IPS DF 6.9 (cell line): ENCODE results near the gene SIDT2.
A peak's percentile ranks its signal among the peaks of the same experiment; 100 is the strongest.

Experiments used
- DNase-seq: peaks from one replicate; pipeline ENCODE4 v3.0.0-alpha.2; 2013; ENCODE audit warnings: low read depth, low spot score
- H3K27ac ChIP-seq: one replicate; pipeline ENCODE4 v1.5.1; 2013; ENCODE audit warnings: low read length, control low read depth
- H3K27me3 ChIP-seq: 2 replicates; pipeline ENCODE4 v1.6.1; 2013; ENCODE audit warnings: mild to moderate bottlenecking, low read length; ENCODE audit not compliant: control insufficient read depth, insufficient read depth
- H3K36me3 ChIP-seq: 2 replicates; pipeline ENCODE4 v1.6.1; 2013; ENCODE audit warnings: low read length; ENCODE audit not compliant: control insufficient read depth, insufficient read depth
- H3K4me1 ChIP-seq: 2 replicates; pipeline ENCODE4 v1.6.1; 2013; ENCODE audit warnings: low read length; ENCODE audit not compliant: control insufficient read depth, insufficient read depth
- H3K4me3 ChIP-seq: 2 replicates; pipeline ENCODE4 v1.5.1; 2013; ENCODE audit warnings: mild to moderate bottlenecking, low read length
- H3K9me3 ChIP-seq: 2 replicates; pipeline ENCODE4 v1.6.1; 2013; ENCODE audit warnings: low read length, inconsistent platforms; ENCODE audit not compliant: control insufficient read depth, insufficient read depth
- WGBS: extraction: QIAGEN DNeasy Blood & Tissue Kit; methylation state at CpG from one replicate; pipeline ENCODE4 v1.1.7; 2013; ENCODE audit warnings: mixed read lengths, missing lambda C conversion rate; ENCODE audit not compliant: insufficient read length, insufficient coverage; 5-methylcytosine and 5-hydroxymethylcytosine counted together

Gene SIDT2

GRCh38 chr11:117171404-117172061 is 7.0 kb upstream of the SIDT2 start:
- no peaks in the 10 kb centered on the region for H3K9me3 ChIP-seq
- no CpG with 5 or more reads among the region's 14 CpGs for WGBS
- no peak overlapping the region for H3K27ac ChIP-seq
- H3K27me3 ChIP-seq: no peaks in the 10 kb centered on the region
- no peak overlapping the region for H3K4me3 ChIP-seq
- no peak for DNase-seq
- H3K4me1 ChIP-seq: no peaks in the 10 kb centered on the region
- H3K36me3 ChIP-seq: peaks cover 7% of the 10 kb centered on the region; the same call in 1 of the 2 replicates

DNA sequence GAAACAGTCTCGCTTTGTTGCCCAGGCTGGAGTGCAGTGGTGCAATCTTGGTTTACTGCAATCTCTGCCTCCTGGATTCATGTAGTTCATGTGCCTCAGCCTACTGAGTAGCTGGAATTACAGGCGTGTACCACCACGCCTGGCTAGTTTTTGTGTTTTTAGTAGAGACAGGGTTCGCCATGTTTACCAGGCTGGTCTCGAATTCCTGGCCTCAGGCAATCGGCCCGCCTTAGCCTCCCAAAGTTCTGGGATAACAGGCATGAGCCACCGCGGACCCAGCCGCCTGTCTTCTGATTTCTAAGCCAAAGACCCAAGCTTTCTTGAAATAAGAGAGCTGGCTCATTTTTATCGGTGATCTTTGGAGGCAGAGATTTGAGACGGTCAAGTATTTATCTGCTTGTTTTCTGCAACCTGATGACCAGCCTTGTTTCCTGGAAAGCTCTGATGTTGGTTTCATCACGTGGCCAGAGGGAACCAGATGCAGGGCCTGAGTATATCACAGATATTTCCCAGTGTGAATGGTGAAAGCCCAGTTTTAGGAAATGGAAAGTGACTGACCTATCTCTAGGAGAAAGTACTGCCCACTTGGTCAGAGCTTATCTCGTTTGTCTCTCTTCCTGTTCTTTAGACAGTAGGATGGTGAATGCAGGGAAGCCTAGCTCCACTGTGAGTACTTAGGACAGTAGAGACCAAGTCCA is 5.7 kb upstream of the SIDT2 start:
- H3K9me3 ChIP-seq: no peaks in the 10 kb centered on the region
- peaks cover 3% of the 10 kb centered on the region; the same call in 1 of the 2 replicates for H3K36me3 ChIP-seq
- no peak overlapping the region for H3K27ac ChIP-seq
- no peaks in the 10 kb centered on the region for H3K4me1 ChIP-seq
- no peaks in the 10 kb centered on the region for H3K27me3 ChIP-seq
- DNase-seq: no peak
- WGBS: no CpG with 5 or more reads among the region's 14 CpGs
- no peak overlapping the region for H3K4me3 ChIP-seq

DNA sequence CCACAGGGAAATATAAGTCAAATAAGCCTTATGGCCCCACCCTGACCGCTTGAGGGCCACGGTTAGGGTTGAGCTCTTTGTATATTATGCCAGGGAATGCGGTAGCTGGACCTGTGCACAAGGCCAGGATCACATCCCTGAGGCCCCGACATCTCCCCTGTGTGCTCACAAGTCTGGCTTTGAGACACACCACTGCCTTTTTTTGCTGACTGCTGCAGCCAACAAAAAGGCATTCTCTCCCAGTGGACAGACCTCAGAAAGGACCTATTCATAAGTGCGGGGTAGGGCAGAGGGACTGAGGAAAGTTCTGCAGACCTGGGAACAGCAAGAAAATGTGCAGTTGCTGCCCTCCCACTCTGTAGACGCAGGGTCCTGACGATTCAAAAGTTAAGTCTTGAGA is 3.4 kb upstream of the SIDT2 start:
- H3K4me3 ChIP-seq: no peak overlapping the region
- H3K27me3 ChIP-seq: no peaks in the 10 kb centered on the region
- peaks cover 3% of the 10 kb centered on the region; the same call in 1 of the 2 replicates for H3K36me3 ChIP-seq
- no peak for DNase-seq
- no peaks in the 10 kb centered on the region for H3K9me3 ChIP-seq
- no CpG with 5 or more reads among the region's 7 CpGs for WGBS
- H3K27ac ChIP-seq: no peak overlapping the region
- peaks cover 3% of the 10 kb centered on the region; the same call in 1 of the 2 replicates for H3K4me1 ChIP-seq

DNA sequence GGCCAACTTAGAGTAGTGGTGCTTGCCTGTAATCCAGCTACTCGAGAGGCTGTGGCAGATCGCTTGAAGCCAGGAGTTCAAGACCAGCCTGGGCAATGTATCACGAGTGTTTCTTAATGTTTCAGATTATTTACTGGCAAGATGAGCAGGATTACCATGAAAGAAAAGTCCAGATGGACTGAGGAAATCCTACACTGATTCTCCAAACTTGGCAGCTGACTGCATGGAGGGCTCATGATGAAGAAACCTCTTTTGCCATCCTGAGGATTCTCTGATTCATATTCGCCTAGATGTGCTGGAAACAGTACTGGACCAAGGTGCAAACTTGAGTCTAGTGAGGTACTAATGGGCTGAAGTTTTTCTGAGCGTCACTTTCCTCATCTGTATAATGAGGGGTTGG is 2.8 kb upstream of the SIDT2 start:
- Histone ChIP-seq H3K27me3 (no peaks in the 10 kb centered on the region), H3K27ac (no peak overlapping the region), H3K36me3 (peaks cover 3% of the 10 kb centered on the region; the same call in 1 of the 2 replicates), H3K9me3 (no peaks in the 10 kb centered on the region), H3K4me3 (no peak overlapping the region), H3K4me1 (peaks cover 3% of the 10 kb centered on the region; the same call in 1 of the 2 replicates)
- WGBS: no CpG with 5 or more reads among the region's 5 CpGs
- DNase-seq: no peak

GRCh38 chr11:117176186-117176585 is 2.4 kb upstream of the SIDT2 start:
- Histone ChIP-seq H3K4me1 (peaks cover 5% of the 10 kb centered on the region; the same call in 1 of the 2 replicates), H3K27me3 (no peaks in the 10 kb centered on the region), H3K27ac (no peak overlapping the region), H3K36me3 (peaks cover 3% of the 10 kb centered on the region; the same call in 1 of the 2 replicates), H3K4me3 (no peak overlapping the region), H3K9me3 (no peaks in the 10 kb centered on the region)
- no CpG with 5 or more reads among the region's 1 CpG for WGBS
- DNase-seq: no peak

DNA sequence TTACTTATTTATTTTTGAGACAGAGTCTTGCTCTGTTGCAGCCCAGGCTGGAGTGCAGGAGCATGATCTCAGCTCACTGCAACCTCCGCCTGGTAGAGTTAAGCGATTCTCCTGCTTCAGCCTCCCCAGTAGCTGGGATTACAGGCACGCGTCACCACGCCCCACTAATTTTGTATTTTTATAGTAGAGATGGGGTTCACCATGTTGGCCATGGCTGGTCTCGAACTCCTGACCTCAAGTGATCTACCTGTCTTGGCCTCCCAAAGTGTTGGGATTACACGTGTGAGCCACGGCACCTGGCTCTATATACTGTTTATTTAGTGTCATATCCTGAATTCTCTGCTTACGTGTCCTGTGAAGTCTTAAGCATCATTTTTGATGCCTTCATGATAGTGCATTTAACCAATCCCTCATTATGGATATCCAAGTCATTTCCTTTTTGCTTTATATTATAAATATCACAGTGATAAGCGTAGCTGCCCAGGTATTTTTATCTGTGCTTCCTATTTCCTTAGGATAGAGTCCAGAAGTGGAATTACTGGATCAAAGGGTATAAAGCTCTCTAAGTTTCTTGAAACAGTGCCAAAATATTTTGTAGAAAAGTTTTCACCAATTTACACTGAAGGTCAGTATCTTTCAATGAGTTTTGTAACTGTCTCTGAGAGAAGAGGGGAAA is 871 bp upstream of the SIDT2 start:
- no peaks in the 10 kb centered on the region for H3K9me3 ChIP-seq
- no peak overlapping the region for H3K27ac ChIP-seq
- WGBS: no CpG with 5 or more reads among the region's 10 CpGs
- no peaks in the 10 kb centered on the region for H3K36me3 ChIP-seq
- H3K27me3 ChIP-seq: no peaks in the 10 kb centered on the region
- H3K4me3 ChIP-seq: no peak overlapping the region; the same call in 1 of the 2 replicates
- DNase-seq: no peak
- peaks cover 5% of the 10 kb centered on the region; the same call in 1 of the 2 replicates for H3K4me1 ChIP-seq

DNA sequence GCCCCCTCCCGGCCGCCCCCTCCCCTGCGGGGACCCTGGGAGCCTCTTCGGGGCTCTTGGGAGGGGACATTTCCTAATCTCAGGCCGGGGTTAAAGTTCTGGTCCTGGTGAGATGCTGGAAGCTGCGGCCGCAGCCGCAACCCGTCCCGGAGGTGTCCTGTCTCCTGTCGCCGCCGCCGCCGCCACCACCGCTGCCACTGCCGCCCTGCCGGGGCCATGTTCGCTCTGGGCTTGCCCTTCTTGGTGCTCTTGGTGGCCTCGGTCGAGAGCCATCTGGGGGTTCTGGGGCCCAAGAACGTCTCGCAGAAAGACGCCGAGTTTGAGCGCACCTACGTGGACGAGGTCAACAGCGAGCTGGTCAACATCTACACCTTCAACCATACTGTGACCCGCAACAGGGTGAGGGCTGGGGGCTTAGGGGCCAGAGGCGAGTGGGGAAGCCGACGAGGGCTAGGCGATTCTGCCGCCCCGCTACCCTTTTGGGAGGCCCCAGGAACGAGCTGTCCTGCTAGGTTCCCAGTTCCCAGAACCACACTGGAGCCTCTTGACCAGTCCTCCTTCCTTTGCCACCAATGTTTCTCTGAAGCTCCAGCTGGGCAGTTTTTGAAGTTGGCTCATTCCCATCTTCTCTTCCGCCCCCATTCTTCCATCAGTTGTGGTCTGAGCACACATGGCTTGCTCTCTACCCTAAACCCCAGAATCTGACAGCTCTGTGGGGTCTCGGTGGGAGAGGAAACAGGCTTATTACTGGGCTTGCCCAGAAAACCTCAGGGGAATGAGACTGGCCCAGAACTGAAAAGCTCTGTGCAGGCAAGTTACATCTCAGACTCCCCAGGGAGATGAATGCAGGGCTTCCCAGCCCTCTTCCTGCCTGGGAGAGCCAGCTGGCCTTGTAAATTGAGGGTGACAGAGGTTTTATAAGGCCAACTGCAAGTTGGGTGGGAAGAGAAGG is 781 bp downstream of the SIDT2 start:
- Histone ChIP-seq H3K9me3 (no peaks in the 10 kb centered on the region), H3K4me3 (peak overlapping the region; percentile 71), H3K27me3 (no peaks in the 10 kb centered on the region), H3K4me1 (peaks cover 5% of the 10 kb centered on the region; the same call in 1 of the 2 replicates), H3K27ac (no peak overlapping the region), H3K36me3 (no peaks in the 10 kb centered on the region)
- no CpG with 5 or more reads among the region's 39 CpGs for WGBS
- no peak for DNase-seq

DNA sequence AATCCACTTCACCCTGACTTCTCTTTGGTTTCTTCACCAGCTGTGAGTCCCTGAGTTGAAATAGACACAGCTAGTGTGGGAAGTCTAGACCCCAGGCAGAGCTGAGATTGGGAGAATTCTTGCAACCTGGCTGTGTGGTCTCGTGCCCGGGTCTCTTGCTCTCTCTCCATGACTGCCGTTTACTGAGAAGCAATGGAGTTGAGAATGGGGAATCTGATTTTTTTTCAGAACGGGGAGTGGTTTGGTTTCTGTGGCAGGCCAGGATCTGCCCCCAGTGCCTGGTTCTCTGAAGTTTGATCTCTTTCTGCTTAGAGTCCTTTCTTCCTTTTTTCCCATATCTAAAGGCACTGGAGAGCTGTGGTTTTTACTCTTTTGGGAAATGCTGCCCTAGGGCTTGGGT is 1.5 kb downstream of the SIDT2 start:
- Histone ChIP-seq H3K4me1 (peaks cover 5% of the 10 kb centered on the region; the same call in 1 of the 2 replicates), H3K9me3 (no peaks in the 10 kb centered on the region), H3K4me3 (no peak overlapping the region), H3K36me3 (no peaks in the 10 kb centered on the region), H3K27ac (no peak overlapping the region), H3K27me3 (no peaks in the 10 kb centered on the region)
- WGBS: no CpG with 5 or more reads among the region's 4 CpGs
- no peak for DNase-seq

- no peaks in the 10 kb centered on the region for H3K36me3 ChIP-seq
- H3K27me3 ChIP-seq: no peaks in the 10 kb centered on the region
- no CpG with 5 or more reads among the region's 22 CpGs for WGBS
- H3K27ac ChIP-seq: no peak overlapping the region
- no peak overlapping the region for H3K4me3 ChIP-seq
- H3K4me1 ChIP-seq: peaks cover 5% of the 10 kb centered on the region; the same call in 1 of the 2 replicates
- peak; percentile 82 for DNase-seq
- no peaks in the 10 kb centered on the region for H3K9me3 ChIP-seq
Observed at GRCh38 chr11:117180661-117181585, 2.4 kb downstream of the SIDT2 start.
